ENCODE data around the gene TTC34.
"Not testable (repeated sequence)": the region's sequence is repeated elsewhere in the genome, so short reads cannot be mapped to it uniquely, and the experiment has no call there.

TTC34 gene

DNA sequence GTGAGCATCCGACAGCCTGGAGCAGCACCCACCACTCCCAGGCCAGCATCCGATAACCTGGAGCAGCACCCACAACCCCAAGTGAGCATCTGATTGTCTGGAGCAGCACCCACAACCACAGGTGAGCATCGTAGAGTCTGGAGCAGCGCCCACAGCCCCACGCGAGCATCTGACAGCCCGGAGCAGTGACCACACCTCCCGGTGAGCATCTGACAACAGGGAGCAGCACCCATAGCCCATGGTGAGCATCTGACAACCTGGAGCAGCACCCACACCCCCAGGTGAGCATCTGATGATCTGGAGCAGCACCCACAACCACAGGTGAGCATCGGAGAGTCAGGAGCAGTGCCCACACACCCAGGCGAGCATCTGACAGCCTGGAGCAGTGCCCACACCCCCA, 143.6 kb downstream of the TTC34 start:
- not testable (repeated sequence) for DNase-seq (ENCODE audit: low read depth)

- not testable (repeated sequence) for DNase-seq (ENCODE audit: low read depth)
These were observed 144.4 kb downstream of the TTC34 start for GRCh38 chr1:2657124-2657523.

DNA sequence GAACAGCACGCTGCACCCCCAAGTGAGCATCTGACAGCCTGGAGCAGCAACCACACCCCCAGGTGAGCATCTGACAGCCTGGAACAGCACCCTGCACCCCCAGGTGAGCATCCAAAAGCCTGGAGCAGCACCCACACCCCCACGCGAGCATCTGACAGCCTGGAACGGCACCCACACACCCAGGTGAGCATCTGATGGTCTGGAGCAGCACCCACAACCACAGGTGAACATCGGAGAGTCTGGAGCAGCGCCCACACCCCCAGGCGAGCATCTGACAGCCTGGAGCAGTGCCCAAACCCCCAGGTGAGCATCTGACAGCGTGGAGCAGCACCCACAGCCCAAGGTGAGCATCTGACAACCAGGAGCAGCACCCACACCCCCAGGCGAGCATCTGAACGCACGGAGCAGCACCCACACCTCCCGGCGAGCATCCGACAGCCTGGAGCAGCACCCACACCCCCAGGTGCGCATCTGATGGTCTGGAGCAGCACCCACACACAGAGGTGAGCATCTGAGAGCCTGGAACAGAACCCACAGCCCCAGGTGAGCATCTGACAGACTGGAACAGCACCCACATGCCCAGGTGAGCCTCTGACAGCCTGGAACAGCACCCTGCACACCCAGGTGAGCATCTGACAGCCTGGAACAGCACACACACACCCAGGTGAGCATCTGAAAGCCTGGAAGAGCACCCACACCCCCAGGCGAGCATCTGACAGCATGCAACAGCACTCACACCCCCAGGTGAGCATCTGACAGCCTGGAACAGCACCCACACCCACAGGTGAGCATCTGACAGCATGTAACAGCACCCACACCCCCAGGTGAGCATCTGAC, 145.7 kb downstream of the TTC34 start:
- not testable (repeated sequence) for DNase-seq (ENCODE audit: low read depth)

DNA sequence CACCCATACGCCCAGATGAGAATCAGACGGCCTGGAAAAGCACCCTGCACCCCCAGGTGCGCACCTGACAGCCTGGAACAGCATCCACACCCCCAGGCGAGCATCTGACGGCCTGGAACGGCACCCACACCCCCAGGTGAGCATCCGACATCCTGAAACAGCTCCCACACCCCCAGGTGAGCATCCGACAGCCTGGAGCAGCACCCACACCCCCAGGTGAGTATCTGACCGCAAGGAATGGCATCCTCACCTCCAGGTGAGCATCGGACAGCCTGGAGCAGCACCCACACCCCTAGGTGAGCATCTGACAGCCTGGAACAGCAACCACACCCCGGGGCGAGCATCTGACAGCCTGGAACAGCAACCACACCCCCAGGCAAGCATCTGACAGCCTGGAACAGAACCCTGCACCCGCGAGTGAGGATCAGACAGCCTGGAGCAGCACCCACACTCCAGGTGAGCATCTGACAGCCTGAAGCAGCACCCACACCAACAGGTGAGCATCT, 147.0 kb downstream of the TTC34 start:
- not testable (repeated sequence) for DNase-seq (ENCODE audit: low read depth)

DNA sequence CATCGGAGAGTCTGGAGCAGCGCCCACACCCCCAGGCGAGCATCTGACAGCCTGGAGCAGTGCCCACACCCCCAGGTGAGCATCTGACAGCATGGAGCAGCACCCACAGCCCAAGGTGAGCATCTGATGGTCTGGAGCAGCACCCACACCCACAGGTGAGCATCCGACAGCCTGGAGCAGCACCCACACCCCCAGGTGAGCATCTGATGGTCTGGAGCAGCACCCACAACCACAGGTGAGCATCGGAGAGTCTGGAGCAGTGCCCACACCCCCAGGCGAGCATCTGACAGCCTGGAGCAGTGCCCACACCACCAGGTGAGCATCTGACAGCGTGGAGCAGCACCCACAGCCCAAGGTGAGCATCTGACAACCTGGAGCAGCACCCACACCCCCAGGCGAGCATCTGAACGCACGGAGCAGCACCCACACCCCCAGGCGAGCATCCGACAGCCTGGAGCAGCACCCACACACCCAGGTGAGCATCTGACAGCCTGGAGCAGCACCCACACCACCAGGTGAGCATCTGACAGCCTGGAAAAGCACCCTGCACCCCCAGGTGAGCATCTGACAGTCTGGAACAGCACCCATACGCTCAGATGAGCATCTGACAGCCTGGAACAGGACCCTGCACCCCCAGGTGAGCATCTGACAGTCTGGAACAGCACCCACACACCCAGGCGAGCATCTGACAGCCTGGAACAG, 147.6 kb downstream of the TTC34 start:
- DNase-seq (ENCODE audit: low read depth), result not testable (repeated sequence)

- not testable (repeated sequence) for DNase-seq (ENCODE audit: low read depth)
These were observed 148.4 kb downstream of the TTC34 start for GRCh38 chr1:2652926-2653571.

DNA sequence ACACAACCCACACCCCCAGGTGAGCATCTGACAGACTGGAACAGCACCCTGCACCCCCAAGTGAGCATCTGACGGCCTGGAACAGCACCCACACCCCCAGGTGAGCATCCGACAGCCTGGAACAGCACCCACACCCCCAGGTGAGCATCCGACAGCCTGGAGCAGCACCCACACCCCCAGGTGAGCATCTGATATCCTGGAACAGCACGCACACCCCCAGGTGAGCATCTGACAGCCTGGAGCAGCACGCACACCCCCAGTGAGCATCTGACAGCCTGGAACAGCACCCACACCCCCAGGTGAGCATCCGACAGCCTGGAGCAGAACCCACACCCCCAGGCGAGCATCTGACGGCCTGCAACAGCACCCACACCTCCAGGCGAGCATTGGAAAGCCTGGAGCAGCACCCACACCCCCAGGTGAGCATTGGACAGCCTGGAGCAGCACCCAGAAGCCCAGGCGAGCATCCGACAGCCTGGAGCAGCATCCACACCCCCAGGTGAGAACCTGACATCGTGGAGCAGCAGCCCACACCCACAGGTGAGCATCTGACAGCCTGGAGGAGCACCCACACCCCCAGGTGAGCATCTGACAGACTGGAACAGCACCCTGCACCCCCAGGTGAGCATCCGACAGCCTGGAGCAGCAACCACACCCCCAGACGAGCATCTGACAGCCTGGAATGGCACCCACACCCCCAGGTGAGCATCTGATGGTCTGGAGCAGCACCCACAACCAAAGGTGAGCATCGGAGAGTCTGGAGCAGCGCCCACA, 149.2 kb downstream of the TTC34 start:
- not testable (repeated sequence) for DNase-seq (ENCODE audit: low read depth)

GRCh38 chr1:2650967-2651645, 150.4 kb downstream of the TTC34 start:
- DNase-seq (ENCODE audit: low read depth), result no peak

GRCh38 chr1:2646837-2647236, 154.7 kb downstream of the TTC34 start:
- no peak for DNase-seq (ENCODE audit: low read depth)

DNA sequence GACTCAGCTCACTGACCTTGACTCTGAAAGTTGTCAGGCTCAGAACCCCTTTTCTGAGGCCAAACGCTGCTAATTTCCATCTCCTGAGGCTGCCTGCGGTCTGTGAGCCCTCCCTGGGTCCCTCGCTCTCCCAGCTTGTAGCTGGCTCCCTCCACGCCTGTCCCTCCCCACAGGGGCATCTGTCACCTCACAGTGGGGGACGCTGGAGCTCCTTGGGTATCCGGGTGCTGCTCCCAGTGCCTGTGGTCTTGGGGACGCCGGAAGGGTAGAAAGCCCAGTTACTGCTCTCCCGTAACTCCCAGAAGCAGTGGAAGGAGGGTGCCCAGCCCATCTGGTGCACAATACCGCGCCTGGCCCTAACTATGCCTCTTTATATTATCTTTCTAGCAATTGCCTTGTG, 155.7 kb downstream of the TTC34 start:
- DNase-seq (ENCODE audit: low read depth), result no peak

- no peak for DNase-seq (ENCODE audit: low read depth)
These were observed 156.3 kb downstream of the TTC34 start for GRCh38 chr1:2645143-2645542.

- DNase-seq (ENCODE audit: low read depth), result no peak
These were observed 156.8 kb downstream of the TTC34 start for GRCh38 chr1:2644591-2645101.

GRCh38 chr1:2644171-2644570, 157.3 kb downstream of the TTC34 start:
- DNase-seq (ENCODE audit: low read depth), result no peak

DNA sequence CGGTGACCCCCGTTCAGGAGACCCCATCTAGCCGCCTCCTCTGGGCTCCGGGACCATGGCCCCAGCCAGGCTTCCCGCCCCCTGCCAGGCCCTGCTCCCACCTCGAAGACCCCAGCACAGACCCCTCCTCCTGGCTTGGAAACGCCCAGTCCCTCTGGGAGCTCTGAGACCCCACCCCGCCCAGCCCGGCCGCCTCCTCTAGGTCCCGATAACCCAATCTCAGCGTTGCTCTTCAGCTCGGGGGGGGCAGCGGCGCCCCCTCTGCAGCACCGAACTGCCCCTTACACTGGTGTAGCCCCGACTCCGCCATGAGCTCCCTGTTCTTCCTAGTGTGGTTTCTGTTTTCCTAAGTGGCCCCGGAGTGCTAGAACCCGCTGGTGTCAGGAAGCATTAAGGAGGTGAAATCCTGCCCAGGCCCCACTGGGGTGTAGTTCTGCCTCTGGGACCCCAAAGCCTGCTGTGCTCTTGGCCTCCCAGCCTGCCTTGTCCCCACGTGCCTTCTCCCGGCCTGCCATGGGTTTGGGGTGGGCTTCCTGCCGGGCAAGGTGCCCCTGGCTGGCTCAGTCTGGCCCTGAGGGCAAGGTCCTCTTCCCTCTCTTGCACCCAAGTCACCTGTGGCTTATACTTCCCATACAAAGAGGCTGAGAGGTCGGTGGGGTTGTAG, 157.9 kb downstream of the TTC34 start:
- DNase-seq (ENCODE audit: low read depth), result no peak

DNA sequence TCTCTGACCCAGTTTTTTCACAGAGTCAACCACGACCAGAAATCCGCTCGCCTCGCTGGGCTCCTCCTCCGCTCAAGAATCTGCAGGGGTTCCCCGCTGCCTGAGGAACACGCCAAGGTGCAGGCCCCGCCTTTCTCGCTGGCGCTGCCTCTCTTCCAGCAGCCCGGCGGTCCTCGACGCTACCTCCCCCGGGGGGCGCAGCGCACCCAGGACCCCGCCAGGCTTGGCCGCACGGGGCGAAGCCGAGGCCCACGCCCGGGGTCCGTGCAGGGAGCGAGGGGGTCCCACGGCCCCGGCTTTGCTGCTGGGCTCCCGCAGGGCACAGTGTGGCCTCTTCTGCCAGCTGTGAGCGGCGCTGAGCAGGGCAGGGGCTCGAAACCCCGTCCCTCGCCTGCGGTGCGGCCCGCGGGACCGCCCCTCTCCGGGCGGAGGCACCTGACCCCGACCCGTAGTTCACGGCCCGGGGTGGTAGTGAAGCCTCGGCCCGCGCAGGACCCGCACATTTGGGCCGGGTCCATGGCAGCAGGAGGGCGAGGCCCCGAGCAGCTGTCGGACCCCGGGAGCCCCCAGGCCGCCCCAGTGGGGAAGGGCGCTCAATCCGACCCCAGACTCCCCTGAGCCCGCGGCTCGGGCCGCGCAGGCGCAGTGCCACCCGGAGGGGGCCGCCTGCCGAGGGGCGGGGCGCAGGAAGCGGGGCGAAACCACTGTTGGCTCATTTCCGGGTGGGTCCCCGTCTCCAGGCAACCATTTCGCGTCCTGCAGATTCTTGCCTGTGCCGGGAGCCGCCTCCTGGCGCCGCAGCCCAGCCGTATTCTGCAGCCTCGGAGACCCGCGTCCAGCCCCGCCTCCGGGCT, 158.7 kb downstream of the TTC34 start:
- peak; percentile 90 for DNase-seq (ENCODE audit: low read depth)

- DNase-seq (ENCODE audit: low read depth), result no peak
These were observed 159.3 kb downstream of the TTC34 start for GRCh38 chr1:2642131-2642559.

DNA sequence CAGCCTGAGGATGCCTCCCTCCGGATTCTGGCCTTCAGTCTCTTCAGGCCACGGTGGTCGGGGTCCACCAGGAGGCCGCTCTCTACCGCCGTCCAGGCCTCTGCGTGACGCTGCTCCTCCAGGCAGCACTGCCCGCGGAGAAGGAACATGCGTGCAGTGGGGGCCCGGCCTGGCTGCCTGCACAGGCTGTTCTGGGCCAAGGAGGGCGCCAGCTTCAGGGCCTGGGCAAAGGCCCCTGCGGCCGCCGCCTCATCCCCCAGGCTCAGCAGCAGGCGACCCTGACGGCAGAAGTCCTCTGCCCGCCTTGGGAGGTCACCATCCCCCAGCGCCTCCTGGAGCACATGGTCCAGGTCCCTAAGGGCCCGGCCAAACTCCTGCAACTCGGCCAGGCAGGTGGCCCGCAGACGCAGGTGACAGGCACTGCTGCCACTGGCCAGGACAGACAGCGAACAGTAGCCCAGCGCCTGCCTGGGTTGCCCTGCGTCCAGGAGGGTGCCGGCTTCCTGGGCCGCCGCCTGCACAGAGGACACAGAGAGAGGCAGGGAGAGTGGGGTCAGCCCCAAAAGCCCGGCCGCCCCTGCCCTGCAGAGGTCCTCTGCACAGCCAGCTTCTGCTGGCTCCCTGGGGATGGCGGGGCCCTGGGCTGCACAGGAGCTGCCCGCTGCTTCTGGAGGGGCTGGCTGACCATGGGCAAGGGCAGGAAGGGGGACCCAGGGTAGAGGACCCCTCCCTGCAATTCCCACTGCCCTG, 159.9 kb downstream of the TTC34 start:
- no peak for DNase-seq (ENCODE audit: low read depth)

DNA sequence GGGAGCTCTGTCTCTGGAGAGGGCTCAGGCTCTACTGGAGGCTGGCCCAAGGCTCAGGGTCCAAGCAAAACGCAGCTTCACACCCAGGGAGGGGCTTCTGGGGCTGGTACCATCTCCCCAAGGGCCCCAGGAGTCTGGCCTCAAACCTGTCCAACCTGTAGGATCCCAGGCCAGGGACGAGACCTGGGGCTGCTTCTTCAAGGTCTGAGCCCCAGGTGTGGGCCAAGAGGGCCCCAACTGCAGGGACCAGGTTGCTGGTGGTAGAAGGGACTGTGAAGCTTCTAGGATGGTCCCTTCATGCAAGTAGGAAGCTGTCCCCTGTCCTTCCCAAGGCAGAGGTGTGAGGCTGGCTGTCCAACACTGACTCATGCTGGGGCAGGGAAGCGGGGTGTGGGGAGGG, 160.9 kb downstream of the TTC34 start:
- DNase-seq (ENCODE audit: low read depth), result no peak
